Measurements from ENCODE around the gene MAGI1.
"Not testable (repeated sequence)": the region's sequence is repeated elsewhere in the genome, so short reads cannot be mapped to it uniquely, and the experiment has no call there.

MAGI1 gene

DNA sequence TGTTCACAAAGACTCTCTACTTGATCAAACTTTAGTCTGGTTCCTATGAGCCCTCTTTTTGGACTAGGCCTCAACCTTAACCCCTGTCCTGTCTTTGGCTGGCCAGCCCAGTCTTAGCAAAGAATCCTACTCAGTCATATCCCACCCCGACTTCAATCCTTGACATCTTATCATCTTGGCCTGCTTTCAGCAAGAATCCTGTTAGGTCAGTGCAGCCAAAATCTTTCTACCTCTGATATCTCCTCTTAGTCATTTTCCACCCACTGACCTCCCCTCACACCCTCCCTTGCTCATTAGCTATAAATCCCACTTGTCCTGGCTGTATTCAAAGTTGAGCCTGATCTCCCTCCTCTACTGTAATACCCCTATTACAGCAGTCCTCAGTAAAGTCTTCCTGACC lies 286.1 kb downstream of the MAGI1 start:
- no peak for DNase-seq (ENCODE audit: low read depth)

DNA sequence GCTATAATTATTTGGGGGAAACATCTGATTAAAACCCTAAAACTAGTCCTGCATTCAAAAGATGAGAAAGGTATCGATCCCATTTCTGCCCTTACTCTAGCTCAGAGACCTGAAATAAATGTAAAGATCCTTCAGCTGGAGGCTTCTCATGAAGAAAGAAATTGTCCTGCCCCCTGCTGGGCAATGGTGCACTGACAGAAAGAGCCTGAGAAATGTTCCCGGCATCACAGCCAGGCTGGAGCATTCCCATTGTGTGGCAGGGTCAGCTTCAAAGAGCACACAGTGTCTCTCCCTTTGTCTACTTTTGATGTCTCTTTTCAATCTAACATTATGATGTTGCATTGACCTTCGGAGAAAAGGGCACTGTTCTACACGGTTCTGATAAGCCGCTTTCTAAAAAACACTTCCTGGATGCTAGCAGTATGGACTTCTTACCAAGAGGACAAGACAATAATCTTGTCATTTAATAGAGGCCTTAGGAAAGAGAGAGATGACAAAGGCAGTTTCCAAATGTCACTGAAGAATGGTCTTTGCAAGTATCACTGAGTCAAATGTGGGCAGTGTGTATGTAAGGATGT lies 287.5 kb downstream of the MAGI1 start:
- peak; percentile 59 for DNase-seq (ENCODE audit: low read depth)

DNA sequence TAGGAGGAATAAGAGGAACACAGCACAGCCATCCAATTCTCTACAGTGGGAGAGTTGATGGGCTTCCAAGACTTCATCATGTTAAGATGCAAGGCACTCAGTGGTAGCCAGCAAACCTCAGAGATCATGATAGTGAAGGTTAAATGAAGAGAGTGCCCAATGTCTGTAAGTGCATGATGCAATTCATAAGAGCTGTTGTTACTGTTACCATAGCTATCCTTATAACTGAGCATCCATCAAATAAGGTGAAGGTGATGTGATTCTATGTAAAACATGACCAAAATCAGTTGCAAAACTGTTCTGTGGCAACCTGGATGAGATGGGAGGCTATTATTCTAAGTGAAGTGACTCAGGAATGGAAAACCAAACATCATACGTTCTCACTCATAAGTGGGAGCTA lies 289.7 kb downstream of the MAGI1 start:
- DNase-seq (ENCODE audit: low read depth) = no peak

DNA sequence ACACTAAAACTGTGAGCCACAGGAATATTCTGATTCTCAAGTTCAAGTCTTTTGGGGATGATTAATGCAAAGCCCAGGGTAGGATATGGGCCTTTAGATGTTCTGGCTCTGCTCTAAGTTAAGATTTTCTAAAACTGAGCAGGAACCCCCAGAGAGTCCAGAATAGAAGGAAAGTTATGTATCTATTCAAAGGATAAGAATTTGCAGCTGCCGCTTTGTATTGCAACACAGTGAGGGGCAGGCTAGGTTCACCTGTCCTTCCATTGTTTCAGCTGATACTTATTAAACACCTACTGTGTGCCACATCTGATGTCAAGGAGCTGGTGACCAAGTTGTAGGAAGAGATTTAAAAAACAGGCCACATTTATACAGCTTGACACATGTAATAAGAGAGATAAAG lies 290.4 kb downstream of the MAGI1 start:
- DNase-seq (ENCODE audit: low read depth) = no peak

DNA sequence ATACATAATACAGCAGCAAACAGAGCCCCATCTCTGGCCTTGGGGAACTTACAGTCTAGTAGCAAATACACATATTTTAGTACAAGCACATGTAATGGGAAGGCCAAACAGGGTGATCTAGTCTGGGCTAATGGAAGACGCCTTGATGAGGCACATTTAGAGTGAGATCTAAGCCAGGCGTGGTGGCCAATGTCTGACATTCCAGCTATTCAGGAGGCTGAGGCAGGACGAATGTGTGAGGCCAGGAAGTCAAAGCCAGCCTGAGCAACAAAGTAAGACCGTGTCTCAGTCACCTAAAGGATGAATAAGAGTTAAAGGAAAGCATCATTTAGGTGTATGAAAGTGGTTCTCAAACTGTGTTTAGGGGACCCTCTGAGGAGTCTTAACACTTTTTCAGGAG lies 291.9 kb downstream of the MAGI1 start:
- DNase-seq (ENCODE audit: low read depth) = no peak

DNA sequence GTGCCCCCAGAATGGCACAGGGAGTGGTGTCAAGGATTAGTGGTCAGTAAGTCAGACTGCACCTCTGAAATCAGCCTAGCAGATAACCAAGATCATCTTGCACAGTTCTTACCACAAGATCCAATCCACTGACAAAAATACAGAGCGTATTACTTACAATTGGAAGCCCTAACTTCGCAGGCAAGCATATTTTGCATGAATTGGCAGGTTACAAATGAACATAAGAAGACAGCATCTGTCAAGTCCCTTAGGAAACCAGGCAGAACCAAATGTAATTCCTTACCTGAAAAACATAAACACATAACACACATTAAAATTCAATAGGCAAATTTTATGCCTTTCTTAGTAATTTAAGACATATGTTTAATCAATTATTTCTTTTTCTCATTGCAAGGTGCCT lies 293.4 kb downstream of the MAGI1 start:
- no peak for DNase-seq (ENCODE audit: low read depth)

DNA sequence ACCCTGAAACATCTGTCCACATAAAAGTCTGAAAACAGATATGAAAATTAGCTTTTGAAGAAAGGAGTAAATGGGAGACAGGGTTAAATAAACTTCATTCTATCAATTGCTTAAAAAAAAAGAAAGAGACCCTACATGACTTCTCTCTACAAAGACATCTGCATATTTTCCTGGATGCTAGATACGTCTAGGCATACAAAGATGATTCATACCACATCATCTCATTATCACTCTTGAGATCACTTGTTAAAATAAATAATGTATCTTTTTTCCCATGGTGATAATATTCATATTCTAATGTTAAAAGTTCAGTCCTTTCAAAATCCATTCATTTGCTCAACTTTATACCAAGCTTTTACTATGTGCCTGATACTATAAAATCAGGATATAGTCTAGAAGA lies 295.8 kb downstream of the MAGI1 start:
- peak; percentile 65 for DNase-seq (ENCODE audit: low read depth)

DNA sequence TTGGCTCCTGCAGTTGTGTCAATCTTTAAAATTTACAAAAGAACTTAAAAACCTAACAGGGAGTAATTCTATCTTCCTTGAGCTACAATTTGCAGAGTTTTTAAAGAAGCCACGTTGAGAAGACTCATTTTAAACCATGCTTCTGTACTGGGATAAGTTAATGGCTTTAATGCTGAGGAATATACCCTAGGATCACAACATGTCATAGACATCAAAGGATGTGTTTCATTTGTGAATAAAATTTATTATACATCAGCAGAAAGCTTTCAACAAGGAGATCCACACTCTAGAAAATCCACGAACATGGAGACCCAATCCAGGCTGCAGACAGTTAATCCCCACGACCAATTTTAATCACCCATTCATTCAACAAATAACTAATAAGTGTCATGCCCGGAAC lies 297.2 kb downstream of the MAGI1 start:
- DNase-seq (ENCODE audit: low read depth) = no peak

DNA sequence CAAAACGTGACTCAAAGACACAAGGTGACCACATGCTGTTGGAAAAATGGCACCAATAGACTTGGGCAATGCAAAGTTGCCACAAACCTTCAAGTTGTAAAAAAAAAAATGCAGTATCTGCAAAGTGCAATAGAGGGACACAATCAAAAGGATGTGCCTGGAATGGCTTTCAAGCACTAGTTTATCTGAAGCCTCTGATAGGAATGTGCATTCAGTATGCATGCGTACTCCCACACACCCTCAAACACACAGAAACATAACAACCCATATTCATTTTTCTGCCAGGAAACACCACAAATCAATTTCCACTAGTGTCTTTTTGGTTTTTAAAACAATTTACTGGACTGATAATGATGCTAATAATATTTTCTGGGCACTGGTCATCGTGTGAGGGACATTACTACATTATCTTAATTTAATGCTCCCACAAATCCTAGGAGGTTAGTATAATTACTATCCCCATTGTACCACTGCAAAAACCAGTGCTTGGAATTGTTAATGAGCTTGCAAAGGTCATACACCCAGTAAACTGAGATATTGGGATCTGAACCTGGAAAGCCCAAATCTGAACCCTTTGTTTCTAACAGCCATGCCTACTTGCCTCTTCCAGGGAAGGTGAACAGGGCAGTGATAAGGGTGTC lies 298.7 kb downstream of the MAGI1 start:
- DNase-seq (ENCODE audit: low read depth) = no peak

DNA sequence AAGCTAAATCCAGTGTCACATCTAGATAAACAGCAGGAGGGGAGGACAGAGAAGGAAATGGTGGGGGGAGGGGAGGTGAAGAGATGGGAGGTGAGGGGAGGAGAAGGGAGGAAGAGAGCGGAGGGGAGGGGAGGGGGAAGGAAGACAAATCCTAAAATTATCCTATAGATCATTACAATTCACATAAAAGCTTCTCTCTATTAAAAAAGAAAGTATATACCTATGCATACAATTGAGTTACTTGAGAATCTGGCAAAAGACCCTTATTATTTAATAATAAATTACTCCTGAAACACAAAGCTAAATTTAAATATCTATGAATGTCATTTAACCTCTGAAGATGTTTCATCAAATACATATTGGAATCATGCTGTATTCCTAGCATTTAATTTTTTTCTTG lies 303.9 kb downstream of the MAGI1 start:
- no peak for DNase-seq (ENCODE audit: low read depth)

DNA sequence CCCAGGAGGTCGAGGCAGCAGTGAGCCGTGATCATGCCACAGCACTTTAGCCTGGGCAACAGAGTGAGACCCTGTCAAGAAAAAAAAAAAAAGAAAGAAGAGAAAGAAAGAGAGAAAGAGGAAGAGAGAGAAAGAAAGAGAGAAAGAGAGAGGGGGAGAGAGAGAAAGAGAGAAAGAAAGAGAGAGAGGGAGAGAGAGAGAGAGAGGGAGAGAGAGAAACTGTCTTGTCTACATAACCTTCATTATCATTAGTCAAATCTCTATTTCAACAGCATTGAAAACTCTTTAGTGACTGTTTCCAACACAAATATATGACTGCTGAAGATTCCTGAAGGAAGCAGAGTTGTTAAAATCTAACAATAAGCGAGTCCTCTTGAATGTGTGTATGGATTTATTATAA lies 304.3 kb downstream of the MAGI1 start:
- no peak for DNase-seq (ENCODE audit: low read depth)

DNA sequence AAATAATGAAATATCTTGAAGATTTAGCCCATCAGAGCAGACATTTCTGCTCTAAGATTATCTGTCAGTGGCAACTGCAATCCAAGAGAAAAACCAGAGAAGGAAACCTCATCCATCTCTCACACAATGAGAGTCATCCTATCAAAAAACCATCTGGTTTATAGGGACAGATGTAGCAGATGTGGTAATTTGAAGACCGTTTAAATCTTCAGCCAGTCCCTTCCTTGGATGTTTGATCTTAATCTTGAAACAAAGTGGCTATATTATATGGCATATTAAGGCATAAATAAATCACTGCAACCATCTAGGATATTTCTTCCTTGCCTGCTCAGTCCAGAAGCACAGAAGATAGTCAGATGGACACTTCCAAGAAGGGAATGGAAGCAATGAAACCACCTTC lies 305.3 kb downstream of the MAGI1 start:
- no peak for DNase-seq (ENCODE audit: low read depth)

DNA sequence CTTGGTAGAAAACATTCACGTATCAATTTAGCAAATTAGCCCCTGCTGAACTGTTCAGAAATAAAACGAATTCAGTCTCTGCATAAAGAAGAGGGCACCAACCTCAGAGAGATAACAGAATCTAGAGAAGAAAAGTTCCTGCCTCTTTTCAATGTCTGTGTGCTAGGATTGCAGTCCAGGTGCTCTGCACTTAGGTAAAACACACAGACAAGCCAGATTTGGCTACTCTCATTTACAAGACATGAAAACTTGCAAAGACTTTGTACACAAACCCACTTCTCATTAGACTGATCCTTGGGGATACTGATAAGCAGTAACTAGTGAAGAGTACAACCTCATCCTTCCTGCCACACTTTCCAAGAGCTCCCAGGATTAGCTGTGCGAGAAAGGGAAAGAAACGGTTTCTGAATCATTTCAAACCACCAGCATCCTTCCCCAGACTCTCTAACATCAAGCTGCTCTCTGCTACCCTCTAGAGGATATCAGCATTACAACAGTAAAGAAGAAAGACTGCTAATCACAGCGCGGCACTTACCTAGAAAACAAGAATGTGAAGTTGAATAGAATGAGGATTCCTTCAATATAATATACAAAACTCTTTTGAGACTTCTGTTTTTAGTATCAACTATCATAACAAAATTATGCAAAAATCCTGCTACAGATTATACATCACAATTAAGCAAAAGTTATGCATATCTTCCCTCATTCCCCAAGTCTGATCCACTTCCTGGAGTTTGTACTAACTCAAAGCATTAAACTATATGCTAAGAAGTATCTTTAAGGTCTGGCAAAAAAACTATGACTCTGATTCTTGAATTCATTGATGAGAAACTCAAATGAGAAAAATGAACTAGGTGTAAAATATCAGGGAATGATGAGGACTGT lies 306.4 kb downstream of the MAGI1 start:
- peak; percentile 78 for DNase-seq (ENCODE audit: low read depth)

DNA sequence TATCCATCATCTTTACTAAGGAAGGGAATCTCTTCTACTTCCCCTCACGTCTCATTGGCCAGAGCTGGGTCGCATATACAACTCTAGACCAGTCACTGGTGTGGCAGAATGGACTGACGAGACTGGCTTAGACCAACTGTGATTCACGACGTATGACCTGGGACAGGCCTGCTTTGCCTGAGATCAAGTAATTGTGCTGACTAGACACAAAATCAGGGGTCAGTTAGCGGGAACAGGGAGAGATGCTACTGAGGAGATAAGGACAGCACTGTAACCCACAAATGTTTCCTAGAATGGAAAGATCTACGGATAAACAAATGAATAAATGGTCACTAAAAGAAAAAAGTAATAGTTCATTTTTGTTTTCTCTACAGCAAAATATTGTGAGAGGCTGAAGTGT lies 308.3 kb downstream of the MAGI1 start:
- no peak for DNase-seq (ENCODE audit: low read depth)

DNA sequence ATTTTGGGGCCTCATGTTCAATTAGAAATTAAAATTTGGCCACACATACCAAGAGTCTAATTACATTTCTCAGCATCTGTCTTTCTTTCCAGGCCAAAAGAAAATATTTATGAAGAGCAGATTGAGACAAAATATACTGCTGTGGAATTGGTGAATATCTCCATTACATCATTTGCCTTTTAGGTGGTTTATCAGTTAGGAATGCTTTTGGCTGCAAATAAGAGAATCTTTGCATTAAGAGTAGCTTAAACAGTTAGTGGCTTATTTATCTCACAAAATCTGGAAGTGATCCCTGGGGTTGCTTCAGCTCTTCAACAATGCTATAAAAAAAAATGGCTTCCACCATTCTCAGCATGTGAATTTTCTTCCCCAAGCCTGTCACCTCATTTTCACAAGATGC lies 308.7 kb downstream of the MAGI1 start:
- DNase-seq (ENCODE audit: low read depth) = no peak

DNA sequence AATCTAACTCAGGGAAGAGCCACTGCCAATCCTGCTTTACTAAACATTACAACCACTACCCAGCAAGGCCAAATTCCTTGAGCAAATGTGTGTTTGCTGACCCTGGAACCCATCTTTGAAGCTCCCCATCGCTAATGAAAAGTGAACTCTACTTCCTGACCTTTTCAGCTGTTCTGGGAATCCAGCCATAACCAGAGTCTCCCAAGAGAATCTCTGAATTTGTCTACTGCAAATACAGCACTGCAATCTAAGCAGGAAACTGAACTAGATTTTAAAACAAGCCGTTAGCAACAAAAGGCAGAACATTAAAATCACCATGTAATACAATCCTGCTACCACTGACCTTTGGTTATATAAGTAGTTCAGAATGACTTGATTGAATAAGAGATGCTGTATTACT lies 309.2 kb downstream of the MAGI1 start:
- DNase-seq (ENCODE audit: low read depth) = no peak

DNA sequence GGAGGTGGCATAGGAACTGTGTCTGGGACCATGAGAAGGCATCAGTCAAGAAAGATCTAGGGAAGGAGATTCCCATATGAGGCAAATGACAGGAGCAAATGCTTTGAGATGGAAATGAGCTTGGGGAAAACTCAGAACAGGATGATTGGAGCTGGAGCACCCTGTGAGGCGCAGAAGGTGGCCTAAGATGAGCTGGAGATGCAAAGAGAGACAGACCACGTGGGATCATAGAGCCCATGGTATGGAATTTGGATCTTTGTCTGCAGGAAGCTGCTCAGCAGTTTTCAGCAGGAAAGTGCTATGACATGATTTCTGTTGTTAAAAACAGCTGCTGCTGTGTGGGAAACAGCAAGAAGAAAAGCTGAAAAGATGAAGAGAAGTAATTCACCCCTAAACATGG lies 310.6 kb downstream of the MAGI1 start:
- no peak for DNase-seq (ENCODE audit: low read depth)

DNA sequence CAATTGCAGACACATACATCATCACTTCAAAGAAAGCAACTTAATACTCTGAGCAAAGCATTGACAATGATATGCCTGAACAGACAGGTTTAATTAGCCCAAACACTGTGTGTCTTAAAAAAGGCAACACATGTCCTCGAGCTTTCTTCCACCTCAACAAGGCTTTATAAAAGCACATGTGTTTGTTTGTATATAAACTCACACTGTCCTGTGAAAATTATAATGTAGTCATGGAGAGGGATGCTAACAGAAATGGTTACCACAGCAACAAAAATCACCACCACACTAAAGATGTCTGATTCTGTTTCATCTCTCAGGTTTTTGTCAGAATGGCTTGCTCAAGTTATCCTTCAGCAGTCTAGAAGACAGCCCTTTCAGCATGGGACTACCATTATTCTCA lies 314.7 kb downstream of the MAGI1 start:
- no peak for DNase-seq (ENCODE audit: low read depth)

DNA sequence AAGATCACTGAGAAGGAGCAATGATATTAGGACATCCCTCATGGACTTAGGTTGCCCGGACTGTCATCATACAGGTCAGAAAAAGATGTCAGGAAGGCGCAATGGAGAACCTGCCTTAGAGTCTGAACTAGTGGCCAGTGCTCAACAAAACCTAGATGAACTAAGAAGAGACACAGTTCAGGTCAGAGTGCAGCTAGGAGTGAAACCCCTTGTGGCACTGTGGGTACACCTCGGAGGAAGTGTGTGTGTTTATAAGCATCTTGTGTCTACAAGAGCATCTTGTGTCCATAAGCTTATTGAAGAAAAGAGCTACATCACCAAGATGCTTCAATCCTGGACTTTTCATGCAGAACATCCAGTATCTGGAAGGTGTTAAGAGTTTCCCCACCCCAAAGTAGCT lies 315.7 kb downstream of the MAGI1 start:
- DNase-seq (ENCODE audit: low read depth) = no peak

DNA sequence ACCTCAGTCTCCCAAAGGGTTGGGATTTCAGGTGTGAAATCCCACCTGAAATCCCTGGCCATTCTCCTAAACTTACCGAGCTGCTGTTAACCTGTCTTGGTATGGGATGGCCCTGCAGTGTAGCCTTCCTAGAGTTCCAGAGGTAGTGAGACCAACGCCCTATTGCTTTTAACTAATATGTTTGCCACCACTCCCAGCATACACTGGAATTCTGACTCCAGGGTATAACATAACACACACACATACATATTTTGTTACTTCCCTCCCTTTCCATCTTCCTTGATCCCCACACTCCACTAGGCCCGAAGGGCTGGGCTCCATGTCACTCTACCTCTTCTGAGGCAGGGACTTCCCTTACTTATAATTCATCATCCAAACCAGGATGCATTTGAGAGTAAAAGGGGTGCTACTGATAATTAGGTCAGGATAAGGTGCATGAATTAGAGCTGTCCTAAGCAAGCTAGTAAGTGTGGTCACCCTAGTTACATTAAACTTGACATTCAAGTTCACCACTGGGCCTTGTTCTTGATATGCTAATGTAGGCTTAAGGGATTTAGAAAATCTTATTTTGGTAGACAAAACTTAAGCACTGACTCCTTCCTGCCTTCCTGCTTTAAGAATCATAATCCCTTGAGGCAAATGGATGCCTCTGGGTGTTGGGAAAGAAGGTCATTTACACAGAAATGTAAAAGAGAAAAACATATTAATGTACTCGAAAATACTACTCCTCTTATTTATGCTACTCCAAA lies 317.6 kb downstream of the MAGI1 start:
- DNase-seq (ENCODE audit: low read depth) = no peak

DNA sequence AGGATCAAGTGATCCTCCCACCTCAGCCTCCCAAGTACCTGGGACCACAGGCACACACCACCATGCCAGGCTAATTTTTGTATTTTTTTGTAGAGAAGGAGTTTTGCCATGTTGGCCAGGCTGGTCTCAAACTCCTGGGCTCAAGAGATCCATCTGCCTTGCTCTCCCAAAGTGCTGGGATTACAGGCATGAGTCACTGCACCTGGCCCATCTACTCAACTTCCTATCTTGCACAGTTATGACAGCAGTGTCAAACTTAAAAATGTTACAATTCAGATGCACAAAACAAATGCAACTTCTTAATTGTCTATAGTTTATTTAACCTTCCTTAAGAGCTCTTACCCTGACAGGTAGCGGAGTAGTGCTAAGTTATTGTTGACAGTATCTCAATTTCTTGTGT lies 319.1 kb downstream of the MAGI1 start:
- not testable (repeated sequence) for DNase-seq (ENCODE audit: low read depth)

DNA sequence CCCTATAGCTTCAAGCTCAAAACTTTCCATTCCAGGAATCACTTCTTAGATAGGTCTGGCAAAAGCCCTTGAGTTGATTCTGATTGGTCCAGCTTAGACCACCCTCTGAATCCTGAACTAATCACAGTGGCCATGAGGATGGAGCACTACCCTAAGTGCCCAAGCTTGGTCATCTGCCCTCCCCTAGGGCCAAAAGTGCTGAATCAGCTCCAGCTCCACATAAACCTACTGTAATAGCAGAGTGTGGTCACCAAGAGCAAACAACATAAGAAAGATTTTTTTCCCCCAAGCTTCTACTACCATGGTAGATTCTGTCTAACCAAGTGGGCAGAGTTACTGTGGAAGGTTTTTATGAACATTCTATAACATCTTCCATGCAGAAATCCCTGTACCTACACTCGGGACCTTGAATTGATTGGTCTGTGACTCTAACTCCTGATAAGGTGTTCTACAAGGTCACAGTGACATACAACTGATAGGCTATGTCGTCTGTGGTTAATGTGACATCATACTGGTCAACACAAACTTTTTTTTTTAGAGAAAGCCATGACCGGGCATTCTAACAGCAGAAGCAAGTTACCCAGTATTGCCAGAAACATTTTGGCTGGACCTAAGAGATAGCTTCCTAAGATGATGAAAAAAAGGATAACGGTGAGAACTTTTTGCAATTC lies 320.9 kb downstream of the MAGI1 start:
- no peak for DNase-seq (ENCODE audit: low read depth)

All from ELR (cell line).